A673 (cell line): Measurements from ENCODE around the gene CMBL.

ENCODE experiments used
- EZH2 ChIP-seq: fragments of 200-600 bp; sonication (generic); IDR thresholded peaks from 2 replicates; pipeline ENCODE4 v1.6.1; 2017; ENCODE audit warnings: borderline replicate concordance, low read depth, mild to moderate bottlenecking, mixed read lengths, antibody characterized with exemption, low read length; ENCODE audit not compliant: poor library complexity, severe bottlenecking
- TF ChIP-seq, protein P1 (sequence below): fragments of 300-800, 200-600 bp; sonication (generic); conservative IDR thresholded peaks from 2 replicates; pipeline ENCODE4 v1.5.1; 2017; ENCODE audit warnings: low read depth, mild to moderate bottlenecking, antibody characterized with exemption, low read length, moderate library complexity, mixed read lengths

DNA sequence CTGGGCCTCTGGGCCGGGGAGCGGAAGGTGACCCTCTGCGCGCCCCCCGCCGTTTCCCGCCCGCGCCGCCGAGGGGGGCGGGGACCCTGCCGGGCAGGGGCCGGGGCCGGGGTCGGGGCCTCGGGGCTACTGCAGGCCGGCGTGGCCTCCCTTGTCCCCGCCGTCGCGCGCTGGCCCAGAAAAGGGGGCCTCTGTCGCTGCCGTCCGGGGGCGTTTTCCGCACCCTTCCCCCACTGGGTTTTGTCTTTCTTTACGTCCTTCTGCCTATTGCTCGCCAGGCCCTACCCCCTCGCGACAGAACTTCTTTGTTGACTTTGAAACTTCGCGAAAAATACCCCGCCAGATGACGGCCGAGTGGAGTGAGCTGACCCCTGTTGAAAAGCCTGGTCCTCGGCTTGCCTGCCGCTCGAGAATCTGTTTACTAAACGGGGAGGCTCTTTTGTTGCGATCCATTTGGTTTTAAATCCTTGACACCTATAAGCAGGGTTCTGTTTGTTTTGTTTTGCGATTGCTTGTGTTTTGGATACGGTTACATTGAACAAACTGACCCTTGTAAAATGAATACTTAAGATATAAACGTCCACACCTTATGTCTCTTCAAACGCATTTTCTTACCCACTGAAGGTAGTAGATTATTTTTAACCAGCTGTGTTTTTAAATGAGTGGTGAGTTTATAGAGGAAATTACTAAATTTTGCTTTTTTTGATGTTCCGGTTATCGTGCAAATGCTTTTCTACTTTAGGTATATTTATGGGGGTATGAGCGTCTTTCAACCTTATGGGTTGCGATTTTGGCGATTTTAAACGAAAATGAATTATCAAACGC is 46.6 kb upstream of the CMBL start:
- TF ChIP-seq, protein P1, sequence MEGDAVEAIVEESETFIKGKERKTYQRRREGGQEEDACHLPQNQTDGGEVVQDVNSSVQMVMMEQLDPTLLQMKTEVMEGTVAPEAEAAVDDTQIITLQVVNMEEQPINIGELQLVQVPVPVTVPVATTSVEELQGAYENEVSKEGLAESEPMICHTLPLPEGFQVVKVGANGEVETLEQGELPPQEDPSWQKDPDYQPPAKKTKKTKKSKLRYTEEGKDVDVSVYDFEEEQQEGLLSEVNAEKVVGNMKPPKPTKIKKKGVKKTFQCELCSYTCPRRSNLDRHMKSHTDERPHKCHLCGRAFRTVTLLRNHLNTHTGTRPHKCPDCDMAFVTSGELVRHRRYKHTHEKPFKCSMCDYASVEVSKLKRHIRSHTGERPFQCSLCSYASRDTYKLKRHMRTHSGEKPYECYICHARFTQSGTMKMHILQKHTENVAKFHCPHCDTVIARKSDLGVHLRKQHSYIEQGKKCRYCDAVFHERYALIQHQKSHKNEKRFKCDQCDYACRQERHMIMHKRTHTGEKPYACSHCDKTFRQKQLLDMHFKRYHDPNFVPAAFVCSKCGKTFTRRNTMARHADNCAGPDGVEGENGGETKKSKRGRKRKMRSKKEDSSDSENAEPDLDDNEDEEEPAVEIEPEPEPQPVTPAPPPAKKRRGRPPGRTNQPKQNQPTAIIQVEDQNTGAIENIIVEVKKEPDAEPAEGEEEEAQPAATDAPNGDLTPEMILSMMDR: no peak
- no peak for TF ChIP-seq EZH2
